ENCODE measurements around the gene RNASEL.

DNA sequence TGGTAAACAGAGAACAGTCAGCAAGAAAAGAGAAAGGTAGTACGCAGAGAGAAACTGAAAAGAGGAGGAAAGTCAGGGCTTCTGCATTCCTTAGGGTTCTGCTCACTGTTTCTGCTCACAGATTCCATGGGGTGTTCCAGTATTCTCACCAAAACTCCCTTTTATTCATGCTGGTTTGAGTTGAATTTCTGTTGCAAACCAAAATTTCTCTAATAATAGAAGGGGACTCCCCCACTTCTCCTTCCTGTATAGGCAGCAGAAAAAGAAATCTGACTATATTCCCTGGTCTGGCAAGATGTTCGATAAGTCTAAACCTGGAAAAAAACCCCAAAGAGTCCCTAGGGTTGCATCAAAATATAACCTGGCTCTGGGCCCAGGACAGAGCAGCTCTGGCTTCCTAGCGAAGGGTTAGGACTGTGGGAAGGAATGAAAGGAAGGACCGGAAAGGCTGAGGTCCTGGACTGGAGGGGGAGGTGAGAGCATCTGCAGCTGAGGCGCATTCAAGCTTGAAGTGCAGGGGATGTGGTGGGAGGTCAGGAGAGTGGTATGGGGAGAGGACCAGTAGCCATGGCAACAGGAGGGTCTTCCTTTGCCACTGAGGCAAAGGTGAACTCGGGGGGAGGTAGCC lies 34.0 kb upstream of the RNASEL start:
- TF ChIP-seq POLR2A (IDR thresholded peaks at IDR 0.05; ENCODE audit: low read depth, low read length) (no peak), RFX5 (IDR thresholded peaks at IDR 0.05; ENCODE audit: low read depth, low read length) (no peak), NFE2L2 (IDR thresholded peaks at IDR 0.05; ENCODE audit: low read depth, low read length) (no peak)
- TF ChIP-seq, protein P1, sequence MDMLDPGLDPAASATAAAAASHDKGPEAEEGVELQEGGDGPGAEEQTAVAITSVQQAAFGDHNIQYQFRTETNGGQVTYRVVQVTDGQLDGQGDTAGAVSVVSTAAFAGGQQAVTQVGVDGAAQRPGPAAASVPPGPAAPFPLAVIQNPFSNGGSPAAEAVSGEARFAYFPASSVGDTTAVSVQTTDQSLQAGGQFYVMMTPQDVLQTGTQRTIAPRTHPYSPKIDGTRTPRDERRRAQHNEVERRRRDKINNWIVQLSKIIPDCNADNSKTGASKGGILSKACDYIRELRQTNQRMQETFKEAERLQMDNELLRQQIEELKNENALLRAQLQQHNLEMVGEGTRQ (IDR thresholded peaks at IDR 0.05; ENCODE audit: low read depth, low read length) = no peak
- TF ChIP-seq, protein P2, sequence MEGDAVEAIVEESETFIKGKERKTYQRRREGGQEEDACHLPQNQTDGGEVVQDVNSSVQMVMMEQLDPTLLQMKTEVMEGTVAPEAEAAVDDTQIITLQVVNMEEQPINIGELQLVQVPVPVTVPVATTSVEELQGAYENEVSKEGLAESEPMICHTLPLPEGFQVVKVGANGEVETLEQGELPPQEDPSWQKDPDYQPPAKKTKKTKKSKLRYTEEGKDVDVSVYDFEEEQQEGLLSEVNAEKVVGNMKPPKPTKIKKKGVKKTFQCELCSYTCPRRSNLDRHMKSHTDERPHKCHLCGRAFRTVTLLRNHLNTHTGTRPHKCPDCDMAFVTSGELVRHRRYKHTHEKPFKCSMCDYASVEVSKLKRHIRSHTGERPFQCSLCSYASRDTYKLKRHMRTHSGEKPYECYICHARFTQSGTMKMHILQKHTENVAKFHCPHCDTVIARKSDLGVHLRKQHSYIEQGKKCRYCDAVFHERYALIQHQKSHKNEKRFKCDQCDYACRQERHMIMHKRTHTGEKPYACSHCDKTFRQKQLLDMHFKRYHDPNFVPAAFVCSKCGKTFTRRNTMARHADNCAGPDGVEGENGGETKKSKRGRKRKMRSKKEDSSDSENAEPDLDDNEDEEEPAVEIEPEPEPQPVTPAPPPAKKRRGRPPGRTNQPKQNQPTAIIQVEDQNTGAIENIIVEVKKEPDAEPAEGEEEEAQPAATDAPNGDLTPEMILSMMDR (conservative IDR thresholded peaks at IDR 0.05; ENCODE audit: low read depth, low read length) = no peak
